ENCODE data around the gene SARNP.

The SARNP gene

GRCh38 chr12:55729819-55730818, 87.4 kb downstream of the SARNP start:
- Mint-ChIP-seq H3K9me3 (no peaks in the 10 kb centered on the region), H3K27me3 (ENCODE audit: low read depth, poor library complexity) (peaks cover 5% of the 10 kb centered on the region), H3K4me1 (peaks cover 52% of the 10 kb centered on the region), H3K36me3 (ENCODE audit: low read depth) (peaks cover 16% of the 10 kb centered on the region), H3K4me3 (peak overlapping the region; percentile 90), H3K27ac (peak overlapping the region; percentile 99)
- DNase-seq, result peak; percentile 37
- TF ChIP-seq, protein P1, sequence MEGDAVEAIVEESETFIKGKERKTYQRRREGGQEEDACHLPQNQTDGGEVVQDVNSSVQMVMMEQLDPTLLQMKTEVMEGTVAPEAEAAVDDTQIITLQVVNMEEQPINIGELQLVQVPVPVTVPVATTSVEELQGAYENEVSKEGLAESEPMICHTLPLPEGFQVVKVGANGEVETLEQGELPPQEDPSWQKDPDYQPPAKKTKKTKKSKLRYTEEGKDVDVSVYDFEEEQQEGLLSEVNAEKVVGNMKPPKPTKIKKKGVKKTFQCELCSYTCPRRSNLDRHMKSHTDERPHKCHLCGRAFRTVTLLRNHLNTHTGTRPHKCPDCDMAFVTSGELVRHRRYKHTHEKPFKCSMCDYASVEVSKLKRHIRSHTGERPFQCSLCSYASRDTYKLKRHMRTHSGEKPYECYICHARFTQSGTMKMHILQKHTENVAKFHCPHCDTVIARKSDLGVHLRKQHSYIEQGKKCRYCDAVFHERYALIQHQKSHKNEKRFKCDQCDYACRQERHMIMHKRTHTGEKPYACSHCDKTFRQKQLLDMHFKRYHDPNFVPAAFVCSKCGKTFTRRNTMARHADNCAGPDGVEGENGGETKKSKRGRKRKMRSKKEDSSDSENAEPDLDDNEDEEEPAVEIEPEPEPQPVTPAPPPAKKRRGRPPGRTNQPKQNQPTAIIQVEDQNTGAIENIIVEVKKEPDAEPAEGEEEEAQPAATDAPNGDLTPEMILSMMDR (IDR thresholded peaks at IDR 0.05), result no peak

GRCh38 chr12:55728939-55729818, 88.3 kb downstream of the SARNP start, which contains the start of gene CD63:
CD63 (minus strand) TSS chr12:55729009; CDS start chr12:55728341, 668 bp downstream.
- peaks cover 5% of the 10 kb centered on the region for H3K27me3 Mint-ChIP-seq (ENCODE audit: low read depth, poor library complexity)
- H3K4me3 Mint-ChIP-seq, result peak within 1 kb of the TSS; percentile 90
- TF ChIP-seq, protein P1 (IDR thresholded peaks at IDR 0.05), result no peak
- peaks cover 24% of the 10 kb centered on the region for H3K36me3 Mint-ChIP-seq (ENCODE audit: low read depth)
- H3K4me1 Mint-ChIP-seq, result peaks cover 60% of the 10 kb centered on the region
- peak within 1 kb of the TSS; percentile 99 for H3K27ac Mint-ChIP-seq
- peak; percentile 85 for DNase-seq
- no peaks in the 10 kb centered on the region for H3K9me3 Mint-ChIP-seq

DNA sequence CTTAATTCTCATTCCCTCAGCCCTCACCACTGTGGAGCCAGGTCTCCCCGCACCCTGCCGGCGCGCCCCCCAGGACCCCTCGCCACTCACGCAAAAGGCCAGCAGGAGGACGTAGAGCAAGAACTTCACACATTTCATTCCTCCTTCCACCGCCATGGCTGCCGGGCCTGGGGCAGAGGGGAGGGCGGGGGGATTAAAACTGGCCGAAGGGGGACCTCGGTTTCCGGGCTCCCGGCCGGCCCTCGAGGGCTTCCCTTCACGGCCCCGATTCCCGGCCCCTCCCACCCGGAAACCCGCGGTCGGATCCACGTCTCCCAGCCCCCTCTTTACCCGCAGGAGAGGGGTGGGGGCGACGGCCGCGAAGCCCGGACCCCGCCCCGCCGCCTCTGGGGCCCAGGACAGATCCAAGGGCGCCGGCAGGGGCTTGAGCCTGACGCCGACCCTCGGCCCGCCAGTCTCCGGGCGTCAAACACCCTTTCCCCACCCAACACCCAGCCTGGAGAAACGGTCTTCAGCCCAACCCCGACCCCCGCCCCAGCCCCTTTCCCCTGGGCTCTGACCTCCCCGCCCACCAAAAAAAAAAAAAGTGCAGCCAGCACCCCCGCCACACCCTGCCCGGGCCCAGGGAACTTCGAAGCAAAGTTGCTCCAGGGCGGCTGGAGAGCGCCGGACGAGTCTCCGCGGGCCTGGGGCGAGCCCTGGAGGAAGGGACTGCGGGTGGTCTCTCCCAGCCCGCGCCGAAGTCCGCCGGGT, 89.2 kb downstream of the SARNP start:
- no peak overlapping the region for H3K27ac Mint-ChIP-seq
- peak overlapping the region; percentile 90 for H3K4me3 Mint-ChIP-seq
- H3K36me3 Mint-ChIP-seq (ENCODE audit: low read depth), result peaks cover 29% of the 10 kb centered on the region
- peak; percentile 67 for DNase-seq
- H3K27me3 Mint-ChIP-seq (ENCODE audit: low read depth, poor library complexity), result peaks cover 5% of the 10 kb centered on the region
- H3K9me3 Mint-ChIP-seq, result no peaks in the 10 kb centered on the region
- TF ChIP-seq, protein P1 (IDR thresholded peaks at IDR 0.05), result no peak
- H3K4me1 Mint-ChIP-seq, result peaks cover 65% of the 10 kb centered on the region

DNA sequence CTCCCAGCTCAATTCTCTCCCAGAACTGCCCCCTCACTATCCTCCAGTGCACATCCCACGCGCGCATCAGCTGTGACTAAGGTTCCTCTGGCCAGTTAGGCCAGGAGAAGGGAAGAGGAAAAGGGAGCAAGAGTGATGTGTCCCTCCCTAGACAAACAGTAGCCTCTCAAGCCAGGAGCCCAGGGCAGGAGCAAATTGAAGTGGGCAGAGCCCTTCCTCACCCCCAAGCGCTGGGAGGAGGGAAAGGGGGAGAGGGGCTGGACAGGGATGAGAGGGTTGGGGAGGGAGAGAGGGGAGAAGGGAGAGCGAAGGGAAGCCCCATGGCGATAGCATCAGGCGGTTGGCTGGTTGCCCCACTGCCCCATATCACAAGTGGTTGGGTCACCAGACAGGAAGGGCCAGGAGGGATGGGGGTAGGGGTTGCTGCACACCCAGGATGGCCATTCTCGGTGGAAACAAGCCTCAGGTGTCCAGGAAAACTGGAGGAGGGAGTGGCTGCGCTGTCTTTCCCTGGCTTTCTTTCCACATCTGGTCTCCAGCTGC, 89.8 kb downstream of the SARNP start:
- Mint-ChIP-seq H3K36me3 (ENCODE audit: low read depth) (peaks cover 33% of the 10 kb centered on the region), H3K9me3 (no peaks in the 10 kb centered on the region), H3K27ac (peak overlapping the region; percentile 91), H3K27me3 (ENCODE audit: low read depth, poor library complexity) (peaks cover 3% of the 10 kb centered on the region), H3K4me3 (peak overlapping the region; percentile 90), H3K4me1 (peaks cover 69% of the 10 kb centered on the region)
- no peak for DNase-seq
- TF ChIP-seq, protein P1 (IDR thresholded peaks at IDR 0.05), result no peak

- DNase-seq, result no peak
- Mint-ChIP-seq H3K27ac (peak overlapping the region; percentile 91), H3K9me3 (no peaks in the 10 kb centered on the region), H3K27me3 (ENCODE audit: low read depth, poor library complexity) (peaks cover 2% of the 10 kb centered on the region), H3K4me3 (peak overlapping the region; percentile 90), H3K4me1 (peaks cover 68% of the 10 kb centered on the region), H3K36me3 (ENCODE audit: low read depth) (peaks cover 33% of the 10 kb centered on the region)
- TF ChIP-seq, protein P1 (IDR thresholded peaks at IDR 0.05), result no peak
These were observed 90.6 kb downstream of the SARNP start for GRCh38 chr12:55726971-55727370.

Measured in nephron progenitor cell (in vitro differentiated cells).